T47D (cell line): ENCODE measurements around the gene SPEG.
"Not testable (repeated sequence)": the region's sequence is repeated elsewhere in the genome, so short reads cannot be mapped to it uniquely, and the experiment has no call there.

ENCODE experiments used
- DNase-seq, 2 experiments: peaks; one replicate each; pipeline versions ENCODE4 v3.0.0 to v3.0.0-alpha.2; 2011 to 2012; ENCODE audit warnings: low read depth in 1 of 2, low spot score in 1 of 2
- JUND ChIP-seq: IDR thresholded peaks from 2 replicates; pipeline ENCODE4 v1.6.1; 2012; ENCODE audit warnings: low read depth
- in situ Hi-C: cut with HindIII; loops from 2 replicates; pipeline ENCODE4 v1.10.0; 2016; ENCODE audit warnings: low sequenced_read_pairs, low pct_unique_long_range_greater_than_20kb

SPEG gene

DNA sequence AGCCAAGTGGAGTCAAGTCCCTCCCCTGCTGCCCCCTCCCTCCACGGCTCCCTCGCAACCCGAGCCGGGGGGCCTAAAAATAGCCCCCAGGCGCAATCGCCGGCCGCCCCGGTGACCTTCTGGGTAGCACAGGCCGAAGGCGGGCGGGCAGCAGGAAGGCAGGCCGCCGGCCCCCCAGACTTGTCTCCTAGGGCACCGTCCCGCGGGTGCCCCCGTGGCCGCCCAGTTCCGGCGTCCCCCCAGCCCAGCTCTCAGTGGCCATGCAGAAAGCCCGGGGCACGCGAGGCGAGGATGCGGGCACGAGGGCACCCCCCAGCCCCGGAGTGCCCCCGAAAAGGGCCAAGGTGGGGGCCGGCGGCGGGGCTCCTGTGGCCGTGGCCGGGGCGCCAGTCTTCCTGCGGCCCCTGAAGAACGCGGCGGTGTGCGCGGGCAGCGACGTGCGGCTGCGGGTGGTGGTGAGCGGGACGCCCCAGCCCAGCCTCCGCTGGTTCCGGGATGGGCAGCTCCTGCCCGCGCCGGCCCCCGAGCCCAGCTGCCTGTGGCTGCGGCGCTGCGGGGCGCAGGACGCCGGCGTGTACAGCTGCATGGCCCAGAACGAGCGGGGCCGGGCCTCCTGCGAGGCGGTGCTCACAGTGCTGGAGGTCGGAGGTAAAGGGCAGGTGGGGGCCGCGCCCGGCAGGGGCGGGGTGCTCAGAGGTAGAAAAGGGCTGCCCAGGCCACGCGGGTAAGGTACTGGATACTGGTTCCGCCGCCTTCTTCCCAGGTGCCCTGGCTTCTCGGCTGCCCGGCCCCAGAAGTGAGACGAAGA lies at the start of gene SPEG:
Gene SPEG, plus strand, starts transcription at position 126 of the 808 bp plus-strand sequence. Its CDS starts 135 bp downstream, at position 261.
- in situ Hi-C loops, result no loop called here
- TF ChIP-seq JUND, result no peak
- no peak for DNase-seq

DNA sequence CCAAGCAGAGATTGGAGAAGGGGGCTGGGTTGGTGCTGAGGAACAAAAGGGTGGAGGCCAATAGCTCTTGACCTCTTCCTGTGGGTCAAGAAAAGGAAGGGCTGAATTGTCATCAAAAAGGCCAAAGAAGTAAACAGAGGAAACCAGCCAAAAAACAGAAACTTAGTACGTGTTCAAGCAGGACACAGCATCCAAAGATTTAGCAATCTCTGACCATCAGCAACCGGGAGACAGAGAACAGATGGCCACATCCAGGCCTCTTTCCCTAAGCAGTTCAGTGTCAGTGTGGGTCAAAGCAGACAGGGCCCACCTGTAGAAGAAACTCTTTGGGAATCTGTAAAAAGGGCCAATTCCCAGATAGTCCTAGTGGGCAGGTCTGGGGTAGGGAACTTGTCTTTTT lies 49.8 kb upstream of the SPEG start:
- no peak for DNase-seq
- in situ Hi-C loops, result no loop called here
- no peak for TF ChIP-seq JUND

DNA sequence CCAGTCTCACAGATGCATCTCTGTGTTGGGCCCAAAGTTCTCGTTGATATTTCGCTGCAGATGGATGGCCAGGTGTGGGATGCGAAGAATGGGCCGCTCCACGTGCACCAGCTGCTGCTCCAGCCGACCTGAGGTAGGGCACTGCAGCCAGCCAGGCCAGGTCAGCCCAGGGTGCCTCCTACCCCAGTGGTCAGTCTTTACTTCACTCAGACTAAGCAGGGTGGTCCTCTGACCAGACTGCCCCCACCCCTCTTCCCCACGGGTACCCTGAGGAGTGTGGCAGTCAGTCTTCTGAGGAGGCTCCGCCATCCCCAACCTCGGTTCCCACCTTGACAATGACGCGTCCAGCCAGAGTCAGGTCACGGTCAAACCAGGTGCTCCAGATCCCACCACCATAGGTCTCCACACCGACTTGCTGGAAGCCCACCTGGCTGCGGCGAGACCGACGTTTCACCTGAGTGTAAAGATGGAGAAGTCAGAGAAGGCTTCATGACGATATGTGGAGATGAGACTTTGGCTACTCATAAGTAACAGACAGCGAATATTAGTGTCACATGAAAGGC lies 48.6 kb upstream of the SPEG start:
- no peak for DNase-seq
- no peak for TF ChIP-seq JUND
- in situ Hi-C loops, result no loop called here

DNA sequence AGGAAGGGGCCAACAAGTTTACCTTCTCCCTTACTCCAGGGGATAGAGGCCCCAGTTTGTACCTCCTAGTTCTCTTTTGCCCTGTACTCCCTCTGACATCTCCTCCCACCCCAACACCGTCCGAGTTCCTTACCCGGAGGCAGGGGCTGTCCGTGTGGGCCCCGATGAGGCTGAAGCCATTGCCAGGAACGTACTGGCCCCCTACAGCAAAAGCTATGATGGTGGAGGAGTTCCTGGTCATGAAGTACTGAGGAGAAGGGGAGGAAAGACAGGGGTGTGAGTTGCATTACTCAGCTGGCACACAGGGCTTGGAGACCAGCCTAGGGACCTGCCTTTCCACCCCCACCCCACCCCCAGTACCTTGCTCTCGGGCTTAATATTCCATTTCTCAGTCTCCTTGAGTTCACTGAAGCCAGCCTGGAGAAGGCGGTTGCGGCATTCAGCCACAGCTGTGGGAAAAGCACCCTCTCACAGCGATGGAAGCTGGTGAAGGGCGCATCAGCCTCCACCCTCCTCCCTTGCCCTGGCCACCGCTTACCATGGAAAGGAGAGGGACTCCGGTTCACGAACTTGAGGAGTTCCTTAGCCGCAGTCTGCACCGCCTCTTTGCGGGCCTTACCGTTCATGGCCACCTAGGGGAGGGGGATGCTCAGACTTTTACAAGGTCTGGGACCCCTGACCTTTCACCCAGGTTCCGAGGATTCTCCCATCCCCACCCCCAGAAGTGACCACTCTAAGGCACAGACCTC lies 47.9 kb upstream of the SPEG start:
- in situ Hi-C loops, result no loop called here
- DNase-seq, result no peak
- no peak for TF ChIP-seq JUND

DNA sequence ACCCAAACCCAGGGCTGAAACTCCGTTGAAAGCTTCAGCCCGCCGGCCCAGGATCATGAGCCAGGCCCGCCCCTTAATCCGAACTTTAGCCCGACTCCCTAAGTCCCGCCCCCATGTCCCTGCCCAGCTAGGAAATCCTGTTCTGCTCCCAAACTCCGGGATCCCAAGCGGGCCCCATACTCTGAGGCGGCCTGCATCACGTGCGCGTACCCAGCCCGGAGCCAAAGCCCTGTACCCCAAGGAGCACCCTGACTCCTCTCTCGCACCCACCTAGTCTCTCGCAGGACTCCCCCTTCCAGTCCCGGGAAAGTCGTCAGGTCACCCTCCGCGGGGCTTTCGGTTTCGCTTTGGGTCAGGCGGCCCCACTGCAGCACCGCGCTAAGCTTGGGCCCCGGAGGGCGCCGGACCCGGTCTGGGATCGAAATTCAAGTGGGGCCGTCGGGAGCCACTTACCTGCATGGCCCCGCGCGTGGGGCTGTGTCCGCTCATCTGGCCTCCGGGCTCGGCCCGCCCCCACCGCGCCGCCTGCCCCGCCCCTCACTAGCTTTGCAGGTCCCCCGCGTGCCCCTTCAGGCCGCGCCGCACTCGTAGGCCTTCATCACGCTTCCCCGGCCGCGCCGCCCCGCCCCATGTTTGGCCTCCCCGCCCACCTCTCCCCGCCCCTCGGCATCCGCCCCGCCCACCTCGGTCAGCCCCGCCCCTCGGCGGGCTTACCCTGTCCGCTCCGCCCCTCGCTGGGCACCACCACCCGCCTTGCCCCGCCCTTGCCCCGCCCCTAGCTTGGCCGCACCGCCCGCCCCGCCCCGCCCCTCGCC lies 47.1 kb upstream of the SPEG start, which contains the start of gene DNPEP:
Gene DNPEP, minus strand, starts transcription at position 607 of the 815 bp plus-strand sequence. Its CDS starts 118 bp downstream, at position 489.
- no peak for TF ChIP-seq JUND

DNA sequence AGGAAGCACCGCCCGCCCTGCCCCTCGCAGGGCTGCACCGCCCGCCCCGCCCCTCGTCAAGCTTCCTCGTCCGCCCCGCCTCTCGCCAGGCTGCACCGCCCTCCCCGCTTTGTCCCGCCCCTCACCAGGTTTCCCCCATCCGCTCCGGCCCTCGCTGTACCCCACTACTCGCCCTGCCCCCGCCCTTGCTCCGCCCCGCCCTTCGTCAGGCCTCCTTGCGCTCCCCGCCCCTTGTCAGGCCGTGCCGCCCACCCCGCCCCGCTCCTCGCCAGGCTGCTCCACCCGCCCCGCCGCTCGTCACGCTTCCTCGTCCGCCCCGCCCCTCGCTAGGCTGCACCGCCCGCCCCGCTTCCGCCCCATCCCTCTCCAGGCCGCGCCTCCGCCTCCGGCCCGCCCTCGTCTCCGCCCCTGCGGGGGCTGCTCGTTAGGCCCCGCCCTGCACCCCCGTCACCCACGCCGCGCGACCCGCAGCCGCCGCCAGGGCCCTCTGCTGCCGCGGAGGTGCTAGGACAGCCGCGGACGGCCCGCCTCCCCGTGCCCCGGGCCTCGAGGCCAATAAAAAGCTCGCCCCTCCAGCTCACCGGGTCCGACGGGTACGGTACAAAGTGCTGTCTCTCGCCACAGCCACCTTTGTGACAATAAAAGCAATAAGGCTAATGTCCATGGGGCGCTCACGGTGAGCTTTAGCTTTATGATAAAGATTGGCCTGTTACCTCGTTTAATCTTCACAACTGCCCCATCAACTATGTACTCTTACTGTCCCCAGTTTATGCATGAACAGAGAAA lies 46.3 kb upstream of the SPEG start:
- DNase-seq, result peak; percentile 66 to 96
- in situ Hi-C loops, result no loop called here
- TF ChIP-seq JUND, result no peak

More for the DNA sequence above, 47.1 kb upstream of the SPEG start, which contains the start of gene DNPEP:
- in situ Hi-C loops, result no loop called here
- DNase-seq, result peak; percentile 54 to 90

DNA sequence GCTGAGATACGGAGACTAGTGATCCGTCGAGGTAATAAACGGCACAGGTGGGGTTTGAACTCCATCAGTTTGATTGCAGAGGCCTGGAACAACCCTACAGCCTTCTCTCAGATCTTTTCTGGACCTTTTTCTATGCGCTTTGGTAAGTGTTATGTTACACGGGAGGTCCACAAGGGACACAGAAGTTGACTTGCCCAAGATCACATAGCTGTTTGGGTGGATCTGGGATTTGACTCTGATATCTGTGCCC lies 45.8 kb upstream of the SPEG start:
- in situ Hi-C loops, result no loop called here
- no peak for TF ChIP-seq JUND
- no peak for DNase-seq

DNA sequence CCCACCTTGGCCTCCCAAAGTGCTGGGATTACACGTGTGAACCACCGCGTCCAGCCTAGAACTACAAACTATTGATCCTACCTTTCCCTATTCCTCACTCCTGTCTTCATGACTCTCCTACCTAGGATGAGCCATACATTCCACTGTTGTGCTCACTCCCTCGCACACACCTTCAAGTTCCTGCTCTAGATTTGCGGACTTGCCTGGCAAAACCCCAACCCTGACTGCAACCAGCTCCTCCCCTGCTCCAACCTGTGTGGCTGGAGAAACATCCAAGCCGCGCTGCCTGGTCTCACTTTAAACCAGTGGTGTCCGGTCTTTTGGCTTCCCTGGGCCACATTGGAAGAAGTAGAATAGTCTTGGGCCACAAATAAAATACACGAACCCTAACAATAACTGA lies 41.9 kb upstream of the SPEG start:
- in situ Hi-C loops, result no loop called here
- TF ChIP-seq JUND, result no peak
- no peak for DNase-seq

DNA sequence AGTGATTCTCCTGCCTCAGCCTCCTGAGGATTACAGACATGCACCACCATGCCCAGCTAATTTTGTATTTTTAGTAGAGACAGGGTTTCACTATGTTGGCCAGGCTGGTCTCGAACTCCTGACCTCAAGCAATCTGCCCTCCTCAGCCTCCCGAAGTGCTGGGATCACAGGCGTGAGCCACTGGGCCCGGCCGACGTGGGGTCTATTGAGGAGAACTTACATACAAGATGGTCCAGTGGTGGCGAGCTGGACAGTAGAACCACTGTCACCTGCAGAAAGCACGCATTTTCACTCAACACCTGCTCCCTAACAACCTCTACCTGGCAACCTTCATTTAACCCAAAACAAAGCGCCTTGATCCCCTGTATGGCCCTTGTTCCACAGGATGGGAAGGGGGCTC lies 39.6 kb upstream of the SPEG start:
- in situ Hi-C loops, DNase-seq: not testable (repeated sequence)

DNA sequence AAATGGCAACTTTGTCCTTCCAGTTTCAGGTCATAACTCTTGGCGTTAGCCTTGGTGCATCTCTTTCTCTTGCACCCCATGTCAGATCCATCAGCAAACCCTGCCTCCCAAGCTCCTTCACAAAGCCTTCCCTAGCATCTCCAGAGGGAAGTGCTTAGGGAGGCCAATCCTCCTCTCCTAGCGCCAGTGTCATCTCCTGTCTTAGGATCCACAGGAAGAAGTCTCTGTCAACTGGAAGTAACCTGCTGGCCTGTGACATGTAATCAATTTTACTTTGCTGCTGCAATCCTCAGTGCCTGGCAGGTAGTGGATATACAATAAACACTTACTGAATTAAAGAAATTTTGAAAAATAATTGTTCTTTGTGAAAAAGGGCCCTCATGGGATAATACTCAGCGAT lies 39.0 kb upstream of the SPEG start:
- in situ Hi-C loops, result no loop called here
- TF ChIP-seq JUND, result no peak
- no peak for DNase-seq

DNA sequence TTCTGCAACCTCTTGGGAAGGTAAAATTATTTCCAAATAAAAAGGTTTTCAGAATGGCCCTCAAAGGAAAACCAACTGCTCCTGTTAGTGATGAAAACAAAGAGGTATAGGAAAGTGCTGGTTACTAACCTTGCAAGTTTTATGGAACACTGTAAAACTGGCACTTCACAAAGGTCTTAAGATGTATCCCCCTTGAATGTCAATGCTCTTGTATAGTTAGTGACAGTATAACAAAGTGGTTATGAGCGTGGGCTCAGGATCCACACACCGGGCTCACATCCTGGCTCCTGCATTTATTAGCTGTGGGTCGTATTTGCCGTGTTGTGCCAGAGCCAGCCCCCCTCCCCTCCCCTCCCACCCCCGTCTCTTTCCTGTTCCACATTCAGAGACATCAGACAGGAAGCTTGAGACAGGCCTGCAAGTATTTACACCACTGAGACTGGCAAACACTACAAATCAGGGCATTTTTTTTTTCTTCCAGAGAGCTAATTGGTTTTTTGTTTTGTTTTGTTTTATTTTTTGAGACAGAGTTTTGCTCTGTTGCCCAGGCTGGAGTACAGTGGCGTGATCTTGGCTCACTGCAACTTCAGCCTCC lies 37.7 kb upstream of the SPEG start:
- in situ Hi-C loops, result no loop called here
- no peak for TF ChIP-seq JUND
- DNase-seq, result no peak
